PC-3 (cell line): Measurements from ENCODE around the gene SLC5A10.

Experiments
- EZH2 ChIP-seq: fragments of 300-600 bp; sonication (generic); IDR thresholded peaks from one replicate; pipeline ENCODE4 v1.6.1; 2017; ENCODE audit warnings: antibody characterized with exemption, mild to moderate bottlenecking, low read length; ENCODE audit not compliant: unreplicated experiment
- TF ChIP-seq, protein P1 (sequence below): fragments of 300-600 bp; sonication (generic); conservative IDR thresholded peaks from 2 replicates; pipeline ENCODE4 v1.5.1; 2017; ENCODE audit warnings: antibody characterized with exemption, low read depth, mild to moderate bottlenecking, low read length

DNA sequence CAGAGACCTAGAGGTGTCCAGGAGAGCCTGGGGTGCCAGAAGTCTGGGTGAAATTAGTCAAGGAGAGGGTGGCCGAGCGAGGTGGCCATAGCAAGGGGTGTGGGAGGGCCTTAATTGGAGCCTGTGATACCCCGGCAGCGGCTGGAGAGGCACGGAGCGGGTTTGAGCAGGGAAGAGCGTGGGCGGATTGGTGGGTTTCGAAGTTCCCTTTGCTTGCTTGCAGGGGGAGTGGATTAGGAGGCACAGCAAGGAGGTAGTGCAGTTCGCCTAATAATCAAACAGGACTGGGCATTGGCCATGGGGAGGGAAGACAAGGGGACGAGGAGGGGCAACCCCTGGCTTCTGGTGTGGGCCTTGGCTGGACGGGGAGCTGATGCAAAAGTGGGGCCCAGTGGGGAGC is 58.0 kb downstream of the SLC5A10 start:
- TF ChIP-seq, protein P1, sequence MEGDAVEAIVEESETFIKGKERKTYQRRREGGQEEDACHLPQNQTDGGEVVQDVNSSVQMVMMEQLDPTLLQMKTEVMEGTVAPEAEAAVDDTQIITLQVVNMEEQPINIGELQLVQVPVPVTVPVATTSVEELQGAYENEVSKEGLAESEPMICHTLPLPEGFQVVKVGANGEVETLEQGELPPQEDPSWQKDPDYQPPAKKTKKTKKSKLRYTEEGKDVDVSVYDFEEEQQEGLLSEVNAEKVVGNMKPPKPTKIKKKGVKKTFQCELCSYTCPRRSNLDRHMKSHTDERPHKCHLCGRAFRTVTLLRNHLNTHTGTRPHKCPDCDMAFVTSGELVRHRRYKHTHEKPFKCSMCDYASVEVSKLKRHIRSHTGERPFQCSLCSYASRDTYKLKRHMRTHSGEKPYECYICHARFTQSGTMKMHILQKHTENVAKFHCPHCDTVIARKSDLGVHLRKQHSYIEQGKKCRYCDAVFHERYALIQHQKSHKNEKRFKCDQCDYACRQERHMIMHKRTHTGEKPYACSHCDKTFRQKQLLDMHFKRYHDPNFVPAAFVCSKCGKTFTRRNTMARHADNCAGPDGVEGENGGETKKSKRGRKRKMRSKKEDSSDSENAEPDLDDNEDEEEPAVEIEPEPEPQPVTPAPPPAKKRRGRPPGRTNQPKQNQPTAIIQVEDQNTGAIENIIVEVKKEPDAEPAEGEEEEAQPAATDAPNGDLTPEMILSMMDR: no peak
- TF ChIP-seq EZH2: no peak
